ENCODE data around the gene CDC26.

- TF ChIP-seq CTCF (IDR thresholded peaks at IDR 0.05 in 4 of 5, conservative IDR thresholded peaks at IDR 0.05 in 1 of 5) (no peak), POLR2A (IDR thresholded peaks at IDR 0.05) (no peak)
These were observed 27.5 kb upstream of the CDC26 start, which contains the start of gene RNF183 for GRCh38 chr9:113302792-113303418.
